Kidney (tissue), 14 donors: ENCODE measurements around the gene TNFRSF18. TPM values are rescaled to one million over a fixed set of nuclear protein-coding genes. Genes with fewer than 3 reads are reported as not detected.

Experiments used
- DNase-seq, 5 donors: peaks; one replicate each; pipeline ENCODE4 v3.0.0-alpha.2; 2013 to 2020
- FAIRE-seq: peaks from 2 replicates; lab custom pipeline; 2012; peaks lifted over from hg19 to GRCh38; lab: Jason Lieb, UNC
- H3K27ac ChIP-seq, 2 donors: one replicate each; pipeline ENCODE4 v1.7.0; 2013; ENCODE audit warnings: low read depth in 2 of 2, low read length in 2 of 2, inconsistent platforms in 1 of 2
- H3K27me3 ChIP-seq: one replicate; pipeline ENCODE4 v1.7.1; 2013; ENCODE audit warnings: low read length, inconsistent platforms; ENCODE audit not compliant: control insufficient read depth, insufficient read depth
- H3K36me3 ChIP-seq, 3 donors: one replicate each; pipeline versions ENCODE4 v1.7.0 to v1.7.1; 2013; ENCODE audit warnings: low read length in 3 of 3, control low read depth in 1 of 3, inconsistent platforms in 1 of 3; ENCODE audit not compliant: insufficient read depth in 3 of 3, control insufficient read depth in 2 of 3
- H3K4me1 ChIP-seq, 3 donors: one replicate each; pipeline versions ENCODE4 v1.7.0 to v1.7.1; 2013; ENCODE audit warnings: low read length in 3 of 3, inconsistent platforms in 1 of 3, low read depth in 1 of 3; ENCODE audit not compliant: control insufficient read depth in 2 of 3, insufficient read depth in 2 of 3
- H3K4me3 ChIP-seq, 3 donors: one replicate each; pipeline versions ENCODE4 v1.7.0 to v1.8.1; 2013; ENCODE audit warnings: low read length in 3 of 3, control low read depth in 1 of 3, inconsistent platforms in 1 of 3
- H3K9ac ChIP-seq, 3 donors: one replicate each; pipeline versions ENCODE4 v1.7.0 to v1.7.1; 2013; ENCODE audit warnings: low read length in 3 of 3, control low read depth in 1 of 3, inconsistent platforms in 1 of 3
- H3K9me3 ChIP-seq, 3 donors: one replicate each; pipeline versions ENCODE4 v1.7.0 to v1.7.1; 2013; ENCODE audit warnings: low read length in 3 of 3, control low read depth in 1 of 3, inconsistent platforms in 1 of 3; ENCODE audit not compliant: control insufficient read depth in 2 of 3, insufficient read depth in 1 of 3
- CTCF ChIP-seq: IDR thresholded peaks from 3 replicates; pipeline ENCODE4 v1.5.1; 2012; ENCODE audit warnings: mild to moderate bottlenecking, moderate library complexity, borderline replicate concordance; ENCODE audit not compliant: insufficient read depth; ENCODE audit errors: extremely low read depth
- intact Hi-C: fragments of 100-400 bp; cut with DNase I; formaldehyde crosslinking; loops from one replicate; pipeline ENCODE4 v1.11.1; 2022
- polyA plus RNA-seq: library from polyadenylated mRNA; stranded (reverse); fragments of 350-450 nt; fragmentation: Illumina TruSeq; extraction: RNeasy Lipid Tissue Mini Kit (QIAGEN cat#74804); gene quantifications from one replicate; pipeline ENCODE4 v1.2.3, GENCODE V29; 2014; ENCODE audit warnings: low read depth, low replicate concordance; ENCODE audit not compliant: insufficient read depth
- total RNA-seq: library from RNA; stranded (reverse); fragmentation: NEBNext Ultra II Directional; extraction: Animal tissue kit (Norgen Biotek cat#: 25700); gene quantifications from one replicate; pipeline ENCODE4 v1.2.1, GENCODE V29; 2021
- donor health status: control.
- donor health status: control.
- donor health status: control.
- donor health status: control.
- donor health status: control.
- donor health status: DM: yes; HTN: yes; CAD: no.
- donor health status: Normal renal cell carcinoma (clear cell type).

TNFRSF18 gene
- total and polyA plus RNA-seq, 2 donors from 2014 or later, result 8.1 TPM; not detected in 1

GRCh38 chr1:1208713-1209433 lies 2.5 kb upstream of the TNFRSF18 start:
- FAIRE-seq (no peak), DNase-seq (peak in 1 of 5 donors; percentile 75)
- H3K27ac ChIP-seq, result no peak overlapping the region
- peaks cover 0 to 5% (median 0%) of the 10 kb centered on the region in 3 donors for H3K4me1 ChIP-seq
- no peaks in the 10 kb centered on the region for H3K27me3 ChIP-seq
- H3K36me3 ChIP-seq, result no peaks in the 10 kb centered on the region
- no peak for TF ChIP-seq CTCF
- no peak overlapping the region for H3K4me3 ChIP-seq
- intact Hi-C loops, result no loop called here
- H3K9ac ChIP-seq, result no peak overlapping the region
- no peaks in the 10 kb centered on the region for H3K9me3 ChIP-seq

- Histone ChIP-seq H3K27ac (no peak overlapping the region), H3K9ac (no peak overlapping the region), H3K27me3 (no peaks in the 10 kb centered on the region), H3K9me3 (no peaks in the 10 kb centered on the region), H3K4me3 (no peak overlapping the region), H3K4me1 (peaks cover 0 to 3% (median 0%) of the 10 kb centered on the region in 3 donors), H3K36me3 (no peaks in the 10 kb centered on the region)
- intact Hi-C loops, result no loop called here
- TF ChIP-seq CTCF, result no peak
- FAIRE-seq (no peak), DNase-seq (peak in 2 of 5 donors; percentile 53 to 60)
Observed at GRCh38 chr1:1207571-1207892, 1.1 kb upstream of the TNFRSF18 start.

- no peaks in the 10 kb centered on the region for H3K36me3 ChIP-seq
- no peak for TF ChIP-seq CTCF
- peaks cover 0 to 3% (median 0%) of the 10 kb centered on the region in 3 donors for H3K4me1 ChIP-seq
- no peaks in the 10 kb centered on the region for H3K27me3 ChIP-seq
- H3K9me3 ChIP-seq, result no peaks in the 10 kb centered on the region
- H3K9ac ChIP-seq, result no peak overlapping the region
- DNase-seq (peak in 2 of 5 donors; percentile 64 to 74), FAIRE-seq (no peak)
- H3K27ac ChIP-seq, result no peak overlapping the region
- intact Hi-C loops, result no loop called here
- no peak overlapping the region for H3K4me3 ChIP-seq
Observed at GRCh38 chr1:1206966-1207531, 657 bp upstream of the TNFRSF18 start.
